DND-41 (cell line): Measurements from ENCODE around the gene ERGIC3.
"Not testable (repeated sequence)": the region's sequence is repeated elsewhere in the genome, so short reads cannot be mapped to it uniquely, and the experiment has no call there.

Source experiments
- ATAC-seq: fragments of 200-7000 bp; cut with Tn5 transposase; 3 replicates; pipeline ENCODE4 v1.9.1; 2021; ENCODE audit warnings: low read depth; ENCODE audit not compliant: insufficient read depth
- DNase-seq: peaks from one replicate; pipeline ENCODE4 v3.0.0-alpha.2; 2020
- H2AFZ ChIP-seq: 2 replicates; pipeline ENCODE4 v1.6.0; 2012; ENCODE audit warnings: low read depth, low read length
- H3K27ac ChIP-seq: 2 replicates; pipeline ENCODE4 v1.5.1; 2012; ENCODE audit warnings: low read length, inconsistent platforms
- H3K27me3 ChIP-seq: fragments of 200-600 bp; sonication (generic); 2 replicates; pipeline ENCODE4 v1.6.0; 2012; ENCODE audit warnings: low read length, mild to moderate bottlenecking, inconsistent platforms; ENCODE audit not compliant: insufficient read depth, poor library complexity
- H3K36me3 ChIP-seq: 2 replicates; pipeline ENCODE4 v1.5.1; 2012; ENCODE audit warnings: low read length, inconsistent platforms; ENCODE audit not compliant: insufficient read depth
- H3K4me1 ChIP-seq: 2 replicates; pipeline ENCODE4 v1.5.1; 2012; ENCODE audit warnings: mild to moderate bottlenecking, low read length; ENCODE audit not compliant: insufficient read depth
- H3K4me2 ChIP-seq: 2 replicates; pipeline ENCODE4 v1.6.0; 2012; ENCODE audit warnings: mild to moderate bottlenecking, moderate library complexity, low read length, inconsistent platforms; ENCODE audit not compliant: insufficient read depth
- H3K4me3 ChIP-seq, 2 experiments: fragments of 200-600 bp in 1 of 2; shearing (Covaris generic) in 1 of 2; 2 replicates each; pipeline ENCODE4 v1.5.1; 2012 to 2016; ENCODE audit warnings: inconsistent platforms in 2 of 2, low read length in 2 of 2, mild to moderate bottlenecking in 2 of 2, low read depth in 1 of 2, moderate library complexity in 1 of 2
- H3K79me2 ChIP-seq: 2 replicates; pipeline ENCODE4 v1.6.0; 2012; ENCODE audit warnings: low read length, inconsistent platforms; ENCODE audit not compliant: insufficient read depth
- H3K9ac ChIP-seq: 2 replicates; pipeline ENCODE4 v1.6.0; 2012; ENCODE audit warnings: low read depth, mild to moderate bottlenecking, inconsistent platforms, low read length, moderate library complexity
- H3K9me3 ChIP-seq: 2 replicates; pipeline ENCODE4 v1.5.1; 2012; ENCODE audit warnings: low read length, moderate library complexity, mild to moderate bottlenecking, inconsistent platforms; ENCODE audit not compliant: insufficient read depth, severe bottlenecking
- H4K20me1 ChIP-seq: 2 replicates; pipeline ENCODE4 v1.6.0; 2012; ENCODE audit warnings: low read length; ENCODE audit not compliant: insufficient read depth
- EZH2 ChIP-seq: IDR thresholded peaks from 3 replicates; pipeline ENCODE4 v1.6.1; 2012; ENCODE audit warnings: borderline replicate concordance, low read depth, mild to moderate bottlenecking, moderate library complexity, low read length, inconsistent platforms; ENCODE audit not compliant: severe bottlenecking
- TF ChIP-seq, protein P1 (sequence below): IDR thresholded peaks from 2 replicates; pipeline ENCODE4 v1.5.1; 2012; ENCODE audit warnings: borderline replicate concordance, low read length, moderate library complexity, mild to moderate bottlenecking; ENCODE audit not compliant: poor library complexity, severe bottlenecking; ENCODE audit errors: extremely low read depth

ERGIC3 gene

DNA sequence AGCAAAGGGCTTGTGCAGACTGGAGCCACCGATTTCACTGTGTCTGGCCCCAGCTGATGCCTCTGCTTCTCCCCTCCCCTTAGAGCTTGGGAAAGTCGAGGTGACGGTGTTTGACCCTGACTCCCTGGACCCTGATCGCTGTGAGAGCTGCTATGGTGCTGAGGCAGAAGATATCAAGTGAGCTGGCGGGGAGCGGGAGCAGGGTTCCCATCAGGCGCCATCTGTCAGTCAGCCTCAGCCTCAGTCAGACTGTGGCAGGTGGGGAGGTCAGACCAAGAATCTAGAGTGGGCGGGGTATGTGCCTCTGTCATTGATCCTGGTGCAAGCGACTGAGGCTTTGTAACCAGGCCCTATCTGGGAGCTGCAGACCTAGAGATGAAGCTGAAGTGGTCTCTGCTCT is 5.5 kb downstream of the ERGIC3 start:
- ATAC-seq (0 out of 3 replicates have a peak, but pooled peaks have one; percentile 28), DNase-seq (no peak)
- H2AFZ ChIP-seq, result no peak overlapping the region
- no peak for TF ChIP-seq EZH2
- TF ChIP-seq, protein P1, sequence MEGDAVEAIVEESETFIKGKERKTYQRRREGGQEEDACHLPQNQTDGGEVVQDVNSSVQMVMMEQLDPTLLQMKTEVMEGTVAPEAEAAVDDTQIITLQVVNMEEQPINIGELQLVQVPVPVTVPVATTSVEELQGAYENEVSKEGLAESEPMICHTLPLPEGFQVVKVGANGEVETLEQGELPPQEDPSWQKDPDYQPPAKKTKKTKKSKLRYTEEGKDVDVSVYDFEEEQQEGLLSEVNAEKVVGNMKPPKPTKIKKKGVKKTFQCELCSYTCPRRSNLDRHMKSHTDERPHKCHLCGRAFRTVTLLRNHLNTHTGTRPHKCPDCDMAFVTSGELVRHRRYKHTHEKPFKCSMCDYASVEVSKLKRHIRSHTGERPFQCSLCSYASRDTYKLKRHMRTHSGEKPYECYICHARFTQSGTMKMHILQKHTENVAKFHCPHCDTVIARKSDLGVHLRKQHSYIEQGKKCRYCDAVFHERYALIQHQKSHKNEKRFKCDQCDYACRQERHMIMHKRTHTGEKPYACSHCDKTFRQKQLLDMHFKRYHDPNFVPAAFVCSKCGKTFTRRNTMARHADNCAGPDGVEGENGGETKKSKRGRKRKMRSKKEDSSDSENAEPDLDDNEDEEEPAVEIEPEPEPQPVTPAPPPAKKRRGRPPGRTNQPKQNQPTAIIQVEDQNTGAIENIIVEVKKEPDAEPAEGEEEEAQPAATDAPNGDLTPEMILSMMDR, result no peak
- no peak overlapping the region for H3K4me3 ChIP-seq
- H4K20me1 ChIP-seq, result no peaks in the 10 kb centered on the region
- peaks cover 10% of the 10 kb centered on the region for H3K4me1 ChIP-seq
- peaks cover 10% of the 10 kb centered on the region for H3K79me2 ChIP-seq
- no peak overlapping the region for H3K27ac ChIP-seq
- H3K9me3 ChIP-seq, result no peaks in the 10 kb centered on the region
- peaks cover 81% of the 10 kb centered on the region for H3K36me3 ChIP-seq
- no peak overlapping the region for H3K9ac ChIP-seq
- H3K27me3 ChIP-seq, result no peaks in the 10 kb centered on the region
- no peak overlapping the region for H3K4me2 ChIP-seq

DNA sequence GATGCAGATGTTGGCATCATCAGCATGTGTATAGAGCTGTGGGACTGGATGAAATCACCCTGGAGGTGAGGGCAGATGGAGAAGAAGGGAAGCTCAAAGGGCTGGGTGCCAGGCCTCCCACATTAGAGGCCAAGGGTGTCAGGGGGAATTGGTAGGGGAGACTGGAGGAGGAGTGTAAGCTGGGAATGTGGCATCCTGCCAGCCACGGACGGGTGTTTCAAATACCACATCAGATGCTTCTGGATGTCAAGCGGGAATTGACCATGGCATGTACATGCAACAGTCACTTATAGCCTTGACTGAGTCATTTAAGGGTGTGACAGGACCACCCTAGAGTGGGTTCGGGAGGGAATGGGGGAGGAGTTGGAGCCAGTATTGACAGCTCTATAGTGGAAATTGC is 9.6 kb downstream of the ERGIC3 start:
- Histone ChIP-seq H3K9ac (no peak overlapping the region), H3K27ac (no peak overlapping the region)

DNA sequence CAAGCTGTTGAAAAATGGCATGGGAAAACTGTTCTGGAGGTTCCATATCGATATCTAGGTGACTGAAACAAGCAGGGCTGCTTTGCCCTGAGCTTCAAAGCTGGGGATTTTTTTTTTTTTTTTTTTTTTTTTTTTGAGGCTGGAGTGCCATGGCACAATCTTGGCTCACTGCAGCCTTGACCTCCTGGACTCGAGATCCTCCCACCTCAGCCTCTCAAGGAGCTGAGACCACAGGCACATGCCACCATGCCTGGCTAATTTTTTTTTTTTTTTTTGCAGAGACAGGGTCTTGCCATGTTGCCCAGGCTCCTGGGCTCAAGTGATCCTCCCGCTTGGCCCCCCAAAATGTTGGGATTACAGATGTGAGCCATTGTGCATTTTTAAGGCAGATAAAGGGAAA is 11.0 kb downstream of the ERGIC3 start:
- H3K36me3 ChIP-seq, result peaks cover 92% of the 10 kb centered on the region
- no peak for ATAC-seq
- H4K20me1 ChIP-seq, result 0 out of 2 replicates have a peak, but pooled peaks cover 4% of the 10 kb centered on the region
- H3K9ac ChIP-seq, result no peak overlapping the region
- no peak overlapping the region for H3K4me3 ChIP-seq
- no peak overlapping the region for H3K27ac ChIP-seq
- TF ChIP-seq EZH2, result no peak
- TF ChIP-seq, protein P1, result no peak
- H3K4me2 ChIP-seq, result no peak overlapping the region
- H3K79me2 ChIP-seq, result no peaks in the 10 kb centered on the region
- H3K4me1 ChIP-seq, result no peaks in the 10 kb centered on the region
- H3K9me3 ChIP-seq, result no peaks in the 10 kb centered on the region
- H3K27me3 ChIP-seq, result no peaks in the 10 kb centered on the region
- H2AFZ ChIP-seq, result no peak overlapping the region
- no peak for DNase-seq

More for the DNA sequence above, 9.6 kb downstream of the ERGIC3 start:
- TF ChIP-seq, protein P1, result no peak
- no peak for TF ChIP-seq EZH2
- Histone ChIP-seq H3K4me1 (no peaks in the 10 kb centered on the region), H3K36me3 (peaks cover 90% of the 10 kb centered on the region), H3K9me3 (no peaks in the 10 kb centered on the region), H3K79me2 (no peaks in the 10 kb centered on the region), H3K4me2 (no peak overlapping the region), H4K20me1 (0 out of 2 replicates have a peak, but pooled peaks cover 4% of the 10 kb centered on the region), H2AFZ (no peak overlapping the region), H3K27me3 (no peaks in the 10 kb centered on the region), H3K4me3 (no peak overlapping the region)
- ATAC-seq, result no peak
- no peak for DNase-seq

DNA sequence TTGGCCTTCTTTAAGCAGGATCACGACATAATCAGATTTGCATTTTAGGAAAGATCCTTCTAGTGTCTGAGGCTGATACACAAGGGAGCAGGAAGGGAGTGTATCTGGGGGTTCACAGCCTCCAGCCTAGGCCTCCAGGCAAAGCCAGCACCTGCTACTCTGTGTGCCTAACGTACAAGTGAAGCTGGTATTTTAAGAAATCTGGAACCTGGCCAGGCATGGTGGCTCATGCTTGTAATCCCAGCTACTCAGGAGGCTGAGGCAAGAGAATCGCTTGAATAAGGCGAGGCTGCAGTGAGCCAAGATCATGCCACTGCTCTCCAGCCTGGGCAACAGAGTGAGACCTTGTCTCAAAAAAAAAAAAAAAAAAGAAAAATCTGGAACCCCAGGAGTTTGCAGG is 13.6 kb downstream of the ERGIC3 start:
- not testable (repeated sequence) for H2AFZ ChIP-seq, ATAC-seq, H3K27me3 ChIP-seq, H3K4me3 ChIP-seq, H3K4me1 ChIP-seq, H3K79me2 ChIP-seq, H3K9ac ChIP-seq, H4K20me1 ChIP-seq, H3K9me3 ChIP-seq, H3K4me2 ChIP-seq, H3K27ac ChIP-seq, DNase-seq
- H3K36me3 ChIP-seq, result peaks cover 74% of the 10 kb centered on the region
